Suprapubic skin (tissue), 4 donors: ENCODE results near the gene CXCR4. TPM values are rescaled to one million over a fixed set of nuclear protein-coding genes. Genes with fewer than 3 reads are reported as not detected.

Experiments
- DNase-seq, 2 donors: peaks; one replicate each; pipeline ENCODE4 v3.0.0-alpha.2; 2019; ENCODE audit warnings: low spot score in 2 of 2
- H3K27ac ChIP-seq: fragments of 200-600 bp; sonication (generic); one replicate; pipeline ENCODE4 v1.5.1; 2019
- H3K27me3 ChIP-seq: fragments of 200-600 bp; sonication (generic); one replicate; pipeline ENCODE4 v1.5.1; 2019
- H3K36me3 ChIP-seq: fragments of 200-600 bp; sonication (generic); one replicate; pipeline ENCODE4 v1.5.1; 2019
- H3K4me1 ChIP-seq: fragments of 200-600 bp; sonication (generic); one replicate; pipeline ENCODE4 v1.5.1; 2019
- H3K4me3 ChIP-seq: fragments of 200-600 bp; sonication (generic); one replicate; pipeline ENCODE4 v1.5.1; 2019; ENCODE audit warnings: mild to moderate bottlenecking
- H3K9me3 ChIP-seq: fragments of 200-600 bp; sonication (generic); one replicate; pipeline ENCODE4 v1.5.1; 2019
- EP300 ChIP-seq: sonication (generic); formaldehyde crosslinking; IDR thresholded peaks from one replicate; pipeline ENCODE4 v1.6.1; 2017; ENCODE audit warnings: antibody characterized with exemption
- POLR2A ChIP-seq, 2 donors: fragments of 450-650 bp; IDR thresholded peaks; one replicate each; pipeline ENCODE4 v1.6.1; 2017; ENCODE audit warnings: antibody characterized with exemption in 2 of 2, mild to moderate bottlenecking in 2 of 2, moderate library complexity in 2 of 2
- POLR2AphosphoS5 ChIP-seq, 3 donors: sonication (generic); formaldehyde crosslinking; IDR thresholded peaks; one replicate each; pipeline ENCODE4 v1.6.1; 2017; ENCODE audit warnings: antibody characterized with exemption in 3 of 3
- WGBS: methylation state at CpG from one replicate; pipeline ENCODE4 v1.1.5; 2018; 5-methylcytosine and 5-hydroxymethylcytosine counted together
- total RNA-seq, 4 donors: library from RNA; depleted of rRNA; stranded (reverse); fragments of >200 nt; gene quantifications; one replicate each; pipeline ENCODE4 v1.1.0, GENCODE V29; 2016
- TF ChIP-seq, protein P1 (sequence below), 2 donors: fragments of 200-600 bp in 1 of 2; fragments of 450-650 bp in 1 of 2; sonication (generic) in 1 of 2; IDR thresholded peaks; one replicate each; pipeline ENCODE4 v1.5.1; 2016 to 2019; ENCODE audit warnings: antibody characterized with exemption in 2 of 2, mild to moderate bottlenecking in 1 of 2, moderate library complexity in 1 of 2

The CXCR4 gene
- total RNA-seq, 4 donors from 2014 or later: 5.1 to 6.8 (median 5.6) TPM

DNA sequence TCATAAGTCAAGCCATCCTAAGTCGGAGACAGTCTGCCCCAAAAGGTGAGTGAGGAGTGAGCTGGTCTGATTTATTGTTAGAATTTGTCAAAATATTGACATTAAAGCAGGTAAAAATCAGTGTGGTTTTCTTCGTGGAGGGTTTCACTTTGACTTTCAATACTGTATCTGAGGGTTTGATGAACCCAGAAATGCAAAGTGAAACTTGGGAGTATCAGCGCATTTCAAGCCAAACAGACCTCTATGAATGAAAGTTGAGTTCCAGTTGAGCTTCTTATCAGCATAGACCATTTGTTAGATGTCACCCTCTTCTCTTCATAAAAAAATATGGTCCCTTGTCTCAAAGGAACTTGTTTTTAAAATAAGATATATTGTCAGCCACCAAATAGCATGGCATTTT is 21.7 kb upstream of the CXCR4 start:
- no peaks in the 10 kb centered on the region for H3K4me1 ChIP-seq
- H3K27ac ChIP-seq: no peak overlapping the region
- TF ChIP-seq, protein P1, sequence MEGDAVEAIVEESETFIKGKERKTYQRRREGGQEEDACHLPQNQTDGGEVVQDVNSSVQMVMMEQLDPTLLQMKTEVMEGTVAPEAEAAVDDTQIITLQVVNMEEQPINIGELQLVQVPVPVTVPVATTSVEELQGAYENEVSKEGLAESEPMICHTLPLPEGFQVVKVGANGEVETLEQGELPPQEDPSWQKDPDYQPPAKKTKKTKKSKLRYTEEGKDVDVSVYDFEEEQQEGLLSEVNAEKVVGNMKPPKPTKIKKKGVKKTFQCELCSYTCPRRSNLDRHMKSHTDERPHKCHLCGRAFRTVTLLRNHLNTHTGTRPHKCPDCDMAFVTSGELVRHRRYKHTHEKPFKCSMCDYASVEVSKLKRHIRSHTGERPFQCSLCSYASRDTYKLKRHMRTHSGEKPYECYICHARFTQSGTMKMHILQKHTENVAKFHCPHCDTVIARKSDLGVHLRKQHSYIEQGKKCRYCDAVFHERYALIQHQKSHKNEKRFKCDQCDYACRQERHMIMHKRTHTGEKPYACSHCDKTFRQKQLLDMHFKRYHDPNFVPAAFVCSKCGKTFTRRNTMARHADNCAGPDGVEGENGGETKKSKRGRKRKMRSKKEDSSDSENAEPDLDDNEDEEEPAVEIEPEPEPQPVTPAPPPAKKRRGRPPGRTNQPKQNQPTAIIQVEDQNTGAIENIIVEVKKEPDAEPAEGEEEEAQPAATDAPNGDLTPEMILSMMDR (IDR thresholded peaks at IDR 0.05): no peak
- TF ChIP-seq POLR2A (IDR thresholded peaks at IDR 0.05) (no peak), EP300 (no peak), POLR2AphosphoS5 (IDR thresholded peaks at IDR 0.05) (no peak)
- 83% methylated on average over 3 of the region's 3 CpGs for WGBS
- no peaks in the 10 kb centered on the region for H3K9me3 ChIP-seq
- H3K27me3 ChIP-seq: no peaks in the 10 kb centered on the region
- H3K4me3 ChIP-seq: no peak overlapping the region
- no peaks in the 10 kb centered on the region for H3K36me3 ChIP-seq
- no peak for DNase-seq

DNA sequence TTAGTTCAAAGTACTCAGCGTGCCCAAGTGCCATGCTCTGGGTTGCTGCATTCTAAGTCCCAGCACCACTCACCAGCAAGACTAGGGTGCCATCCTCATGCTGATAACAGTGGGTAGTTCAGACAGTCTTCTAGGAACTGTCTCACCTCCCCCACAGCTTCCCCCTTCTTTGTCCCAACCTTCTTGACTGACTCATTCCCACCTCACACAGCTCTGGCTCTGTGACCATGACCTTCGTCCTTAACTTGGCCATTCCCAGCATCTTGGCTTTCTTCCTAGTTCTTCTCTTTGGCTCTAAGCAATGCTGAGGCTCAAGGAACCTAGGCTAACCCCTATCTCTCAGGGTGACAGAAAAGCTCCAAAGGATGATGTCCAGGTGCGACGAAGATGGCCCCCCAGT is 20.0 kb upstream of the CXCR4 start:
- H3K4me3 ChIP-seq: no peak overlapping the region
- H3K27ac ChIP-seq: no peak overlapping the region
- WGBS: 86% methylated on average over 4 of the region's 4 CpGs
- H3K36me3 ChIP-seq: no peaks in the 10 kb centered on the region
- H3K27me3 ChIP-seq: no peaks in the 10 kb centered on the region
- TF ChIP-seq POLR2AphosphoS5 (IDR thresholded peaks at IDR 0.05) (no peak), EP300 (no peak), POLR2A (IDR thresholded peaks at IDR 0.05) (no peak)
- TF ChIP-seq, protein P1 (IDR thresholded peaks at IDR 0.05): no peak
- no peaks in the 10 kb centered on the region for H3K9me3 ChIP-seq
- no peaks in the 10 kb centered on the region for H3K4me1 ChIP-seq
- no peak for DNase-seq

DNA sequence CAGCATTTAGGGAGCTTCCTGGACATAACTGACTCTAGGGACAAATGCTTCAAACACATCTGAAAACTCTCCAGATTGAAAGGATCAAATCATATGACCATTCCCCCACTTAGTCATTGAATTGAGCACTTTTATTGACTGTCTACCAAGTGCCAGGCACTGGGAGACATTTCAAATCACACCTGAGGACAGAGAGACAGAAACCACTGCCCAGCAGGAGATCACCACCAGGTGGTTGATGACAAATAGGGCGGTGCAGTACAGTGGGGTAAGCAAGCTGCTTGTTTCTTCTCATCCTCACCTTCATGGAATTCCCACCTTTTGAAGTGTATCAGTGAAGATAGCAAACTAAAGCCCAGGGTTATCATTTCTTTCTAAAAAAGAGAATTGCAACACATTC is 19.0 kb upstream of the CXCR4 start:
- H3K36me3 ChIP-seq: no peaks in the 10 kb centered on the region
- TF ChIP-seq, protein P1 (IDR thresholded peaks at IDR 0.05): no peak
- TF ChIP-seq POLR2A (IDR thresholded peaks at IDR 0.05): no peak
- TF ChIP-seq POLR2AphosphoS5 (IDR thresholded peaks at IDR 0.05): no peak
- no peak for TF ChIP-seq EP300
- no peaks in the 10 kb centered on the region for H3K27me3 ChIP-seq
- DNase-seq: no peak
- no peaks in the 10 kb centered on the region for H3K4me1 ChIP-seq
- 87% methylated on average over 1 of the region's 1 CpG for WGBS
- no peaks in the 10 kb centered on the region for H3K9me3 ChIP-seq
- no peak overlapping the region for H3K4me3 ChIP-seq
- peak overlapping the region; percentile 6 for H3K27ac ChIP-seq

DNA sequence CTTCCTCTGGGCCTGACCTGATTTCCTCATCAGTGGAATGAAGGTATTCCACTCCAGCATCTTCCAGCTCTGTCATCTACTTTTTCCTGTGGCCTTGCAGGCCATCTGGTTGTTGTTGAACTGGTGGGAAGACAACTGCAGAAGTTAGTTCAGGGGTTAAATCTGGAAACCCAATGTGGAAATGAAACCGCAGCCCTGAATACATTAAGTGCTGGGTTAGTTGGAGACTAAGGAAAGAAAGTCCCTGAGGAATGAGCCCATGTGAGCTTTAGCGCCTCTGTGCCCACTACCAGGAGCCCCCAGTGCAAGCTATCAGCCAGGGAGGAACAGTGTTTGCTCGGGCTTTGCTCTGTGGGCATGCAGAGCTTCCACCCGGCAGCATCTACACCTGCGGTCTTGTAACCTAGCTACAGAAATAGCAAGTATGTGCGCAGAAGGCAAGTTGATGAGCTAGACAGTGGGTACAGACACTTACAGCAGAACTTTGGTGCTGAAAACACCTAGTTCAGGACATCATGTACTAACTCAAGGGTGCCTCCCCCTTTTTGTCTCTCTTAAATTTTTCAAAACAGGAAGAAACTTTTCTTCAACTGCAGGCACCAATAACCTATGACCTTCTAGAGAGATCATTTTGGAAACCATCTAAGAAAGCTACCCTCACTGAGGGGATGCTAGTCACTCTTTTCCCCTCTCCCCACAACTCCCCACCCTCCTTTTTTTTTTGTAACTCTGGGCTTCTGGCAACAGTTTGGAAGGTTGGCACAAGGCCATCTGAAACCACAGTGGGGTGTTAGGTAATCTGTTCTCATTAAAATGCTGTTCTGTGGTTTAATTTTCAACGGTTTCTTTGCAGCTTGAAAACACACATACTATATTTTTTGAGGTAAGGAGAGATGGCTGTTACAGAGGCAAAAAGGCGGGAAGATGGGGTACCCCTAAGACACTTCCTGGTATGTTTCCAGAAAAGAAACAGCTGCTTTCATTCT is 18.3 kb upstream of the CXCR4 start:
- no peaks in the 10 kb centered on the region for H3K4me1 ChIP-seq
- H3K4me3 ChIP-seq: no peak overlapping the region
- TF ChIP-seq EP300 (no peak), POLR2AphosphoS5 (IDR thresholded peaks at IDR 0.05) (peak in 1 of 3 donors; percentile 17), POLR2A (IDR thresholded peaks at IDR 0.05) (peak in 1 of 2 donors; percentile 28)
- TF ChIP-seq, protein P1 (IDR thresholded peaks at IDR 0.05): no peak
- peak overlapping the region; percentile 66 for H3K27ac ChIP-seq
- 59% methylated on average over 8 of the region's 8 CpGs for WGBS
- no peak for DNase-seq
- H3K9me3 ChIP-seq: no peaks in the 10 kb centered on the region
- no peaks in the 10 kb centered on the region for H3K36me3 ChIP-seq
- H3K27me3 ChIP-seq: no peaks in the 10 kb centered on the region

DNA sequence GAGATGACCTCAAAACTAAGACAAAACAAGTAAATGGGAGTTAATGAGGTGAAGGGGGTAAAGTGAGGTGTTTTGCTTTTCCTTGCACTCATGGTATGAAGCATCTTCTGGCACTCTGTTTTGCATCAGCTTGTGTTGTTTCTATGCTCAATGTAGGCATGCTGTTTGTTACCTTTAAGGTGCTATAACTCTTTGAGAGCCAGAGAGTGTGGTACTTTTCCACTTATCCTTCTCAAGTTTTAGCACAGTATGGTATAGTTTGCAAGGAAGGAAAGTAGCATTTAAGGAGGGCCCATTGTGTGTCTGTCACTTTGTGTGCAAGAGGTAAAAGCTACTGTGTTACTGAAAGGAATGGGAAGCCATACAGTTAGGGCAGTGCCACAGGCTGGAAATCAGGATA is 17.5 kb upstream of the CXCR4 start:
- H3K27ac ChIP-seq: peak overlapping the region; percentile 66
- no peaks in the 10 kb centered on the region for H3K36me3 ChIP-seq
- H3K4me1 ChIP-seq: no peaks in the 10 kb centered on the region
- no peak for TF ChIP-seq POLR2AphosphoS5 (IDR thresholded peaks at IDR 0.05)
- TF ChIP-seq, protein P1 (IDR thresholded peaks at IDR 0.05): no peak
- no peak for TF ChIP-seq POLR2A (IDR thresholded peaks at IDR 0.05)
- no peak for TF ChIP-seq EP300
- H3K27me3 ChIP-seq: no peaks in the 10 kb centered on the region
- no peak overlapping the region for H3K4me3 ChIP-seq
- no peaks in the 10 kb centered on the region for H3K9me3 ChIP-seq
- no peak for DNase-seq
